IMR-90 (cell line): ENCODE measurements around the gene RASSF3. TPM values are rescaled to one million over a fixed set of nuclear protein-coding genes. Genes with fewer than 3 reads are reported as not detected.
A peak's percentile ranks its signal among the peaks of the same experiment; 100 is the strongest.

ENCODE experiments used
- ATAC-seq: fragments of 200-7000 bp; cut with Tn5 transposase; 2 replicates; pipeline ENCODE4 v1.9.1; 2020; ENCODE audit warnings: low read depth, mild to moderate bottlenecking, moderate library complexity
- BruUV-seq: library from RNA; stranded (reverse); fragments of 400-500 nt; replicated peaks from 2 replicates; lab custom pipeline; 2021; lab: Mats Ljungman, UMichigan
- CTCF ChIA-PET: fragments of 300-600 bp; formaldehyde crosslinking; extraction: SDS; loops from one replicate; lab custom pipeline; 2021; ENCODE audit warnings: antibody characterized with exemption; lab: Yijun Ruan, JAX
- POLR2A ChIA-PET: fragments of 300-600 bp; sonication (Branson Sonifier 250); formaldehyde crosslinking; loops from one replicate; lab custom pipeline; 2022; ENCODE audit warnings: antibody characterized with exemption; ENCODE audit not compliant: unreplicated experiment; lab: Charles Lee
- DNase-seq: peaks from one replicate; pipeline ENCODE4 v3.0.0; 2013
- H2AFZ ChIP-seq: replicated peaks from 2 replicates; pipeline ENCODE3; 2013; ENCODE audit warnings: low read length, mild to moderate bottlenecking; ENCODE audit not compliant: poor library complexity
- H2AK5ac ChIP-seq: 2 replicates; pipeline ENCODE4 v1.6.1; 2013; ENCODE audit warnings: low read depth, low read length, inconsistent platforms
- H2AK9ac ChIP-seq: replicated peaks from 2 replicates; pipeline ENCODE3; 2013; ENCODE audit warnings: mild to moderate bottlenecking, low read depth, low read length, moderate library complexity; ENCODE audit not compliant: poor library complexity
- H2BK120ac ChIP-seq: 2 replicates; pipeline ENCODE4 v1.6.1; 2013; ENCODE audit warnings: low read depth, low read length, inconsistent platforms
- H2BK15ac ChIP-seq: 3 replicates; pipeline ENCODE4 v1.6.1; 2013; ENCODE audit warnings: low read depth, low read length, inconsistent platforms
- H2BK20ac ChIP-seq: 2 replicates; pipeline ENCODE4 v1.6.1; 2013; ENCODE audit warnings: low read depth, mild to moderate bottlenecking, inconsistent platforms, low read length, moderate library complexity
- H2BK5ac ChIP-seq: 2 replicates; pipeline ENCODE4 v1.6.1; 2013; ENCODE audit warnings: mild to moderate bottlenecking, low read depth, low read length, inconsistent platforms; ENCODE audit not compliant: poor library complexity, severe bottlenecking
- H3K14ac ChIP-seq: replicated peaks from 2 replicates; pipeline ENCODE4 v1.6.1; 2013; ENCODE audit warnings: low read depth, low read length, inconsistent platforms
- H3K18ac ChIP-seq: 2 replicates; pipeline ENCODE4 v1.6.1; 2013; ENCODE audit warnings: low read depth, low read length, control low read depth
- H3K23ac ChIP-seq: 2 replicates; pipeline ENCODE4 v1.6.1; 2013; ENCODE audit warnings: low read depth, low read length, inconsistent platforms
- H3K27ac ChIP-seq: 2 replicates; pipeline ENCODE4 v1.5.1; 2013; ENCODE audit warnings: mild to moderate bottlenecking, control low read depth, low read length; ENCODE audit not compliant: insufficient read depth
- H3K27me3 ChIP-seq: 2 replicates; pipeline ENCODE4 v1.6.1; 2013; ENCODE audit warnings: low read length; ENCODE audit not compliant: control insufficient read depth, insufficient read depth
- H3K36me3 ChIP-seq: 2 replicates; pipeline ENCODE4 v1.6.1; 2013; ENCODE audit warnings: low read length, mixed read lengths; ENCODE audit not compliant: control insufficient read depth, insufficient read depth
- H3K4ac ChIP-seq: 2 replicates; pipeline ENCODE4 v1.6.1; 2013; ENCODE audit warnings: low read depth, low read length, inconsistent platforms
- H3K4me1 ChIP-seq: 2 replicates; pipeline ENCODE4 v1.6.1; 2013; ENCODE audit warnings: low read length, mixed read lengths; ENCODE audit not compliant: control insufficient read depth, insufficient read depth
- H3K4me2 ChIP-seq: 2 replicates; pipeline ENCODE4 v1.6.1; 2013; ENCODE audit warnings: low read depth, mild to moderate bottlenecking, control low read depth, low read length, moderate library complexity
- H3K4me3 ChIP-seq: 2 replicates; pipeline ENCODE4 v1.5.1; 2013; ENCODE audit warnings: low read depth, mild to moderate bottlenecking, control low read depth, low read length, moderate library complexity; ENCODE audit not compliant: insufficient read depth
- H3K56ac ChIP-seq: 2 replicates; pipeline ENCODE4 v1.6.1; 2013; ENCODE audit warnings: low read length, inconsistent platforms; ENCODE audit not compliant: insufficient read depth; ENCODE audit errors: extremely low read depth
- H3K79me1 ChIP-seq, 2 experiments: 2 replicates each; pipeline ENCODE4 v1.6.1; 2013; ENCODE audit warnings: low read length in 2 of 2, inconsistent platforms in 1 of 2, low read depth in 1 of 2
- H3K9ac ChIP-seq: 2 replicates; pipeline ENCODE4 v1.6.1; 2013; ENCODE audit warnings: low read depth, low read length, control low read depth
- H3K9me1 ChIP-seq: 2 replicates; pipeline ENCODE4 v1.6.1; 2013; ENCODE audit warnings: low read length, inconsistent platforms; ENCODE audit not compliant: insufficient read depth
- H3K9me3 ChIP-seq: 2 replicates; pipeline ENCODE4 v1.6.1; 2013; ENCODE audit warnings: low read length; ENCODE audit not compliant: control insufficient read depth, insufficient read depth
- H4K20me1 ChIP-seq: 2 replicates; pipeline ENCODE4 v1.6.1; 2013; ENCODE audit warnings: low read length, inconsistent platforms; ENCODE audit not compliant: insufficient read depth
- H4K5ac ChIP-seq: 2 replicates; pipeline ENCODE4 v1.6.1; 2013; ENCODE audit warnings: mild to moderate bottlenecking, low read depth, low read length, control low read depth
- H4K8ac ChIP-seq, 2 experiments: 2 replicates each; pipeline ENCODE4 v1.6.1; 2013; ENCODE audit warnings: low read depth in 2 of 2, low read length in 2 of 2, control low read depth in 1 of 2, inconsistent platforms in 1 of 2
- H4K91ac ChIP-seq: 2 replicates; pipeline ENCODE4 v1.6.1; 2013; ENCODE audit warnings: low read depth, low read length, inconsistent platforms; ENCODE audit not compliant: insufficient read depth
- ELK1 ChIP-seq: fragments of 150-350 bp; IDR thresholded peaks from 2 replicates; pipeline ENCODE4 v1.6.1; 2016; ENCODE audit warnings: low read depth, mild to moderate bottlenecking, low read length, moderate library complexity, borderline replicate concordance
- POLR2A ChIP-seq: IDR thresholded peaks from 2 replicates; pipeline ENCODE4 v1.6.1; 2012; ENCODE audit warnings: mild to moderate bottlenecking, low read depth, low read length
- WGBS, 2 experiments: methylation state at CpG; one replicate each; pipeline versions ENCODE4 v1.1.5 to v1.1.7; 2013; ENCODE audit warnings: missing lambda C conversion rate in 2 of 2; ENCODE audit not compliant: insufficient read length in 1 of 2; ENCODE audit errors: extremely low coverage in 2 of 2; 5-methylcytosine and 5-hydroxymethylcytosine counted together
- dilution Hi-C: fragments of 300-500 bp; cut with HindIII; formaldehyde crosslinking; loops from one replicate; pipeline ENCODE4 v1.14.3; 2018; ENCODE audit warnings: low sequenced_read_pairs; ENCODE audit not compliant: unreplicated experiment
- in situ Hi-C: fragments of 300-500 bp; cut with MboI; formaldehyde crosslinking; loops from 3 replicates; pipeline ENCODE4 v1.14.3; 2019; ENCODE audit warnings: low sequenced_read_pairs, inconsistent platforms, mixed read lengths
- intact Hi-C: fragments of 100-400 bp; cut with micrococcal nuclease; formaldehyde crosslinking; loops from 2 replicates; pipeline ENCODE4 v1.10.0; 2022
- polyA plus RNA-seq, 3 experiments: library from polyadenylated mRNA; depleted of rRNA; stranded (reverse); fragments of >200 nt; gene quantifications; 2 replicates each; pipeline ENCODE4 v1.2.3, GENCODE V29; 2012; ENCODE audit warnings: low replicate concordance in 1 of 3
- total RNA-seq: library from RNA; depleted of rRNA; stranded (reverse); fragments of >200 nt; gene quantifications from 2 replicates; pipeline ENCODE4 v1.2.3, GENCODE V29; 2012

Gene RASSF3
- total and polyA plus RNA-seq, 2 of the 4 experiments (the other 2 are of a cell fraction), result 18.7 to 39.3 TPM

DNA sequence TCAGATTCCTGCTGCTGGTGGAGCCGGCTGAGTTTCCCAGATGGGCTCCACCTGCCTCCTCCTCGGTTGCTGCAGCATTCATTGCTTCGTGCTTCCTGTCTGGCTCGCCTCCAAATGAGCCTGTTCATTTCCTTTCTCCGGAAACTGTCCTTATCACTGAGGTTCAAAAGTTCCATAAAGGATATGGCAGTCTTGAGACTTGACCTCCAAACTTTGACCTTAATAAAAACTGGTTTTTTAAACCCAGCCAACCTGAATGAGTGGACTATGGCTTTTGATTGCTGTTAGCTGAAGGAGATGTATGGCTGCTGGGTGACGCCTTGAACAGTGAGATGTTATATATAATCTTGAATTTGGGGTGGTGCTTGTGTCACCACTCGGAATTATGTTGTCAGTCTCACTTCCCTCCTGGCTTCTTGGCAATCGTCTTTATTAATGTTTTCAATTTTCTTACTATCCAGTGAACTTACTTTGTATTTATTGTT lies 62.7 kb downstream of the RASSF3 start:
- H3K4me3 ChIP-seq, result no peak overlapping the region
- in situ Hi-C loops, result no loop called here
- intact Hi-C loops, result no loop called here
- 0 out of 2 replicates have a peak overlapping the region, but pooled peaks have one; percentile 46 for H3K14ac ChIP-seq
- ATAC-seq (no peak), DNase-seq (peak; percentile 66)
- peaks cover 33% of the 10 kb centered on the region for H3K9me1 ChIP-seq
- H2BK15ac ChIP-seq, result no peak overlapping the region
- H2AFZ ChIP-seq, result no peak overlapping the region
- H3K9ac ChIP-seq, result no peak overlapping the region
- H4K5ac ChIP-seq, result no peak overlapping the region
- no TSS peak for BruUV-seq
- no peaks in the 10 kb centered on the region for H3K36me3 ChIP-seq
- peak overlapping the region; percentile 92 for H2AK5ac ChIP-seq
- no peak overlapping the region for H3K56ac ChIP-seq
- peak overlapping the region; percentile 29 for H3K4ac ChIP-seq
- H3K9me3 ChIP-seq, result no peaks in the 10 kb centered on the region
- H2BK5ac ChIP-seq, result no peak overlapping the region
- no peak overlapping the region for H3K27ac ChIP-seq
- no peak overlapping the region for H2BK20ac ChIP-seq
- H4K20me1 ChIP-seq, result peaks cover 64% of the 10 kb centered on the region; the same call in 1 of the 2 replicates
- peak overlapping the region; percentile 80 for H2AK9ac ChIP-seq
- dilution Hi-C loops, result no loop called here
- no peak overlapping the region for H3K4me2 ChIP-seq
- peaks cover 38 to 88% of the 10 kb centered on the region in 2 experiments for H3K79me1 ChIP-seq
- H3K4me1 ChIP-seq, result peaks cover 28% of the 10 kb centered on the region
- H3K18ac ChIP-seq, result no peak overlapping the region
- peak overlapping the region in 1 of 2 experiments; percentile 24; a peak in 1 of 4 replicates for H4K8ac ChIP-seq
- no peak overlapping the region for H4K91ac ChIP-seq
- POLR2A ChIA-PET, result no interaction called here
- 5% methylated on average over 4 of the region's 8 CpGs; no CpG with 5 or more reads in 1 of the 2 experiments for WGBS, 2 experiments
- peak overlapping the region; percentile 4 for H2BK120ac ChIP-seq
- H3K27me3 ChIP-seq, result no peaks in the 10 kb centered on the region
- H3K23ac ChIP-seq, result no peak overlapping the region
- CTCF ChIA-PET, result interaction anchor here (1.1 kb wide), 1 partner anchor 10 kb away, joined by 3 read pairs; no protein-coding TSS in a partner anchor
- TF ChIP-seq ELK1 (no peak), POLR2A (no peak)
